Measurements from ENCODE around the gene CMTM1. TPM values are rescaled to one million over a fixed set of nuclear protein-coding genes. Genes with fewer than 3 reads are reported as not detected.

The CMTM1 gene
- total RNA-seq, 1 experiment from 2014 or later: 5.2 TPM

DNA sequence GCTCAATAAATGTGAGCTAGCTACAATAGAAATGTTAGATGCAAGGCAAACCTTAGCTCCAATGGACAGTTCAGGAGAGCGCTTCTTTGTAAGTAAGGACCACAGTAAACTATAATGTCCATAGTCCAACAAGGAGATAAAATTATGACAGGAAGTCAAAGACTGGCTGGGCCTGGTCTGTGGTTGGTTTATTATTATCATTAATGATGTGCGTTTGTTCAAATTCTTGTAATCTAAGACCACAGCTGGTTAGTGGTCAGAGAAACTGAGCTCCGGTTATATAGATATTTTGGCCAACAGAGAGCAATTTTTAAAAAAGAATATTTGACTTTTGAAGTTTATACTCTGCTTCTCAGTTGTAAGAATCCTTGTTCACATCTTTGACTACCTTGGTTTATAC is 8.3 kb downstream of the CMTM1 start:
- H3K9me3 ChIP-seq (ENCODE audit: control insufficient read depth in 1 of 2, insufficient read depth in 1 of 2, low read depth in 1 of 2, low read length in 2 of 2): no peaks in the 10 kb centered on the region
- peaks cover 0 to 9% of the 10 kb centered on the region in 2 experiments; a peak in 3 of 4 replicates for H3K4me1 ChIP-seq (ENCODE audit: control insufficient read depth in 1 of 2, insufficient read depth in 2 of 2, low read length in 2 of 2)
- ATAC-seq (no peak), DNase-seq (ENCODE audit: low read depth, low spot score) (no peak)
- intact Hi-C loops (cut with micrococcal nuclease): no loop called here
- TF ChIP-seq, protein P1, sequence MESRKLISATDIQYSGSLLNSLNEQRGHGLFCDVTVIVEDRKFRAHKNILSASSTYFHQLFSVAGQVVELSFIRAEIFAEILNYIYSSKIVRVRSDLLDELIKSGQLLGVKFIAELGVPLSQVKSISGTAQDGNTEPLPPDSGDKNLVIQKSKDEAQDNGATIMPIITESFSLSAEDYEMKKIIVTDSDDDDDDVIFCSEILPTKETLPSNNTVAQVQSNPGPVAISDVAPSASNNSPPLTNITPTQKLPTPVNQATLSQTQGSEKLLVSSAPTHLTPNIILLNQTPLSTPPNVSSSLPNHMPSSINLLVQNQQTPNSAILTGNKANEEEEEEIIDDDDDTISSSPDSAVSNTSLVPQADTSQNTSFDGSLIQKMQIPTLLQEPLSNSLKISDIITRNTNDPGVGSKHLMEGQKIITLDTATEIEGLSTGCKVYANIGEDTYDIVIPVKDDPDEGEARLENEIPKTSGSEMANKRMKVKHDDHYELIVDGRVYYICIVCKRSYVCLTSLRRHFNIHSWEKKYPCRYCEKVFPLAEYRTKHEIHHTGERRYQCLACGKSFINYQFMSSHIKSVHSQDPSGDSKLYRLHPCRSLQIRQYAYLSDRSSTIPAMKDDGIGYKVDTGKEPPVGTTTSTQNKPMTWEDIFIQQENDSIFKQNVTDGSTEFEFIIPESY (IDR thresholded peaks at IDR 0.05; ENCODE audit: extremely low read depth, insufficient replicate concordance, low read length): no peak
- no peak for TF ChIP-seq POLR2AphosphoS5 (IDR thresholded peaks at IDR 0.05; ENCODE audit: low read depth, low read length)
- TF ChIP-seq, protein P2, sequence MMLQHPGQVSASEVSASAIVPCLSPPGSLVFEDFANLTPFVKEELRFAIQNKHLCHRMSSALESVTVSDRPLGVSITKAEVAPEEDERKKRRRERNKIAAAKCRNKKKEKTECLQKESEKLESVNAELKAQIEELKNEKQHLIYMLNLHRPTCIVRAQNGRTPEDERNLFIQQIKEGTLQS (IDR thresholded peaks at IDR 0.05): no peak
- TF ChIP-seq, protein P3, sequence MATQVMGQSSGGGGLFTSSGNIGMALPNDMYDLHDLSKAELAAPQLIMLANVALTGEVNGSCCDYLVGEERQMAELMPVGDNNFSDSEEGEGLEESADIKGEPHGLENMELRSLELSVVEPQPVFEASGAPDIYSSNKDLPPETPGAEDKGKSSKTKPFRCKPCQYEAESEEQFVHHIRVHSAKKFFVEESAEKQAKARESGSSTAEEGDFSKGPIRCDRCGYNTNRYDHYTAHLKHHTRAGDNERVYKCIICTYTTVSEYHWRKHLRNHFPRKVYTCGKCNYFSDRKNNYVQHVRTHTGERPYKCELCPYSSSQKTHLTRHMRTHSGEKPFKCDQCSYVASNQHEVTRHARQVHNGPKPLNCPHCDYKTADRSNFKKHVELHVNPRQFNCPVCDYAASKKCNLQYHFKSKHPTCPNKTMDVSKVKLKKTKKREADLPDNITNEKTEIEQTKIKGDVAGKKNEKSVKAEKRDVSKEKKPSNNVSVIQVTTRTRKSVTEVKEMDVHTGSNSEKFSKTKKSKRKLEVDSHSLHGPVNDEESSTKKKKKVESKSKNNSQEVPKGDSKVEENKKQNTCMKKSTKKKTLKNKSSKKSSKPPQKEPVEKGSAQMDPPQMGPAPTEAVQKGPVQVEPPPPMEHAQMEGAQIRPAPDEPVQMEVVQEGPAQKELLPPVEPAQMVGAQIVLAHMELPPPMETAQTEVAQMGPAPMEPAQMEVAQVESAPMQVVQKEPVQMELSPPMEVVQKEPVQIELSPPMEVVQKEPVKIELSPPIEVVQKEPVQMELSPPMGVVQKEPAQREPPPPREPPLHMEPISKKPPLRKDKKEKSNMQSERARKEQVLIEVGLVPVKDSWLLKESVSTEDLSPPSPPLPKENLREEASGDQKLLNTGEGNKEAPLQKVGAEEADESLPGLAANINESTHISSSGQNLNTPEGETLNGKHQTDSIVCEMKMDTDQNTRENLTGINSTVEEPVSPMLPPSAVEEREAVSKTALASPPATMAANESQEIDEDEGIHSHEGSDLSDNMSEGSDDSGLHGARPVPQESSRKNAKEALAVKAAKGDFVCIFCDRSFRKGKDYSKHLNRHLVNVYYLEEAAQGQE (IDR thresholded peaks at IDR 0.05; ENCODE audit: low read depth): no peak
- TF ChIP-seq, protein P4, sequence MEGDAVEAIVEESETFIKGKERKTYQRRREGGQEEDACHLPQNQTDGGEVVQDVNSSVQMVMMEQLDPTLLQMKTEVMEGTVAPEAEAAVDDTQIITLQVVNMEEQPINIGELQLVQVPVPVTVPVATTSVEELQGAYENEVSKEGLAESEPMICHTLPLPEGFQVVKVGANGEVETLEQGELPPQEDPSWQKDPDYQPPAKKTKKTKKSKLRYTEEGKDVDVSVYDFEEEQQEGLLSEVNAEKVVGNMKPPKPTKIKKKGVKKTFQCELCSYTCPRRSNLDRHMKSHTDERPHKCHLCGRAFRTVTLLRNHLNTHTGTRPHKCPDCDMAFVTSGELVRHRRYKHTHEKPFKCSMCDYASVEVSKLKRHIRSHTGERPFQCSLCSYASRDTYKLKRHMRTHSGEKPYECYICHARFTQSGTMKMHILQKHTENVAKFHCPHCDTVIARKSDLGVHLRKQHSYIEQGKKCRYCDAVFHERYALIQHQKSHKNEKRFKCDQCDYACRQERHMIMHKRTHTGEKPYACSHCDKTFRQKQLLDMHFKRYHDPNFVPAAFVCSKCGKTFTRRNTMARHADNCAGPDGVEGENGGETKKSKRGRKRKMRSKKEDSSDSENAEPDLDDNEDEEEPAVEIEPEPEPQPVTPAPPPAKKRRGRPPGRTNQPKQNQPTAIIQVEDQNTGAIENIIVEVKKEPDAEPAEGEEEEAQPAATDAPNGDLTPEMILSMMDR (IDR thresholded peaks at IDR 0.05 in 2 of 3, conservative IDR thresholded peaks at IDR 0.05 in 1 of 3; ENCODE audit: borderline replicate concordance in 1 of 3, insufficient read depth in 1 of 3, low read depth in 2 of 3, low read length in 2 of 3): no peak
- TF ChIP-seq CBX3 (IDR thresholded peaks at IDR 0.05; ENCODE audit: low read depth): no peak
- TF ChIP-seq SIN3A (IDR thresholded peaks at IDR 0.05; ENCODE audit: low read depth): no peak
- no peak for TF ChIP-seq ZFX (IDR thresholded peaks at IDR 0.05)
- TF ChIP-seq EGR1 (IDR thresholded peaks at IDR 0.05; ENCODE audit: low read depth): no peak
- TF ChIP-seq FOSL1 (IDR thresholded peaks at IDR 0.05; ENCODE audit: low read depth): no peak
- TF ChIP-seq ZNF274 (IDR thresholded peaks at IDR 0.05; ENCODE audit: low read depth, low read length): no peak
- TF ChIP-seq, protein P5, sequence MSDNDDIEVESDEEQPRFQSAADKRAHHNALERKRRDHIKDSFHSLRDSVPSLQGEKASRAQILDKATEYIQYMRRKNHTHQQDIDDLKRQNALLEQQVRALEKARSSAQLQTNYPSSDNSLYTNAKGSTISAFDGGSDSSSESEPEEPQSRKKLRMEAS (IDR thresholded peaks at IDR 0.05): no peak
- no peak for TF ChIP-seq SRF (IDR thresholded peaks at IDR 0.05; ENCODE audit: low read depth)
- TF ChIP-seq EZH2 (IDR thresholded peaks at IDR 0.05): no peak
- TF ChIP-seq TCF7L2 (IDR thresholded peaks at IDR 0.05; ENCODE audit: borderline replicate concordance, extremely low read depth, insufficient read depth, insufficient read length): no peak
- TF ChIP-seq RAD21 (IDR thresholded peaks at IDR 0.05; ENCODE audit: low read depth): no peak
- no peak for TF ChIP-seq POLR2A (IDR thresholded peaks at IDR 0.05; ENCODE audit: borderline replicate concordance, extremely low read depth, insufficient read depth, insufficient read length)
- no peak for TF ChIP-seq CEBPB (IDR thresholded peaks at IDR 0.05; ENCODE audit: low read depth)
- TF ChIP-seq JUND (IDR thresholded peaks at IDR 0.05): no peak
- H3K36me3 ChIP-seq (ENCODE audit: control insufficient read depth in 1 of 2, insufficient read depth in 2 of 2, low read length in 2 of 2): no peaks in the 10 kb centered on the region
- no peaks in the 10 kb centered on the region for H3K79me2 ChIP-seq (ENCODE audit: insufficient read depth, low read length)
- no peak overlapping the region for H3K4me2 ChIP-seq (ENCODE audit: low read length)
- POLR2A ChIA-PET: no interaction called here
- no peak overlapping the region for H3K4me3 ChIP-seq (replicated peaks in 1 of 2; ENCODE audit: low read depth in 1 of 2, low read length in 2 of 2)
- no peaks in the 10 kb centered on the region for H3K9me2 ChIP-seq (ENCODE audit: insufficient read depth)
- no peak overlapping the region for H3K27ac ChIP-seq (ENCODE audit: low read depth, low read length)
- no TSS peak for BruUV-seq (replicated peaks)
- CTCF ChIA-PET: no interaction called here
- H4K20me1 ChIP-seq (ENCODE audit: insufficient read depth): no peaks in the 10 kb centered on the region
- RAD21 ChIA-PET (ENCODE audit: low non-redundant PET in 1 of 2, low total read pairs in 2 of 2, uncharacterized antibody in 2 of 2, unreplicated experiment in 2 of 2): no interaction called here
- H3K27me3 ChIP-seq (ENCODE audit: insufficient read depth, low read length): no peaks in the 10 kb centered on the region
- no peak overlapping the region for H2AFZ ChIP-seq (ENCODE audit: low read depth, low read length, poor library complexity, severe bottlenecking)
- no peak overlapping the region for H3K9ac ChIP-seq (ENCODE audit: low read length)
